SK-N-SH (cell line): ENCODE results near the gene RAD51B. TPM values are rescaled to one million over a fixed set of nuclear protein-coding genes. Genes with fewer than 3 reads are reported as not detected.

Source experiments
- CTCF ChIA-PET: fragments of 300-600, 350-600 bp; formaldehyde crosslinking; extraction: SDS; loops from one replicate; lab custom pipeline; 2021; lab: Yijun Ruan, JAX
- POLR2A ChIA-PET: fragments of 350-600 bp; sonication (Branson Sonifier 250); formaldehyde crosslinking; extraction: SDS; loops from one replicate; lab custom pipeline; 2020; ENCODE audit warnings: antibody characterized with exemption, inconsistent platforms; lab: Yijun Ruan, JAX
- DNase-seq: peaks from one replicate; pipeline ENCODE4 v3.0.0; 2012
- H2AFZ ChIP-seq: fragments of 200-600 bp; sonication (generic); 2 replicates; pipeline ENCODE4 v1.8.1; 2016; ENCODE audit warnings: antibody characterized with exemption, mild to moderate bottlenecking, low read depth
- H3F3A ChIP-seq: fragments of 200-600 bp; sonication (generic); replicated peaks from 2 replicates; pipeline ENCODE3; 2016; ENCODE audit warnings: antibody characterized with exemption, mild to moderate bottlenecking; ENCODE audit not compliant: insufficient read depth
- H3K27ac ChIP-seq, 2 experiments: fragments of 200-500 bp in 1 of 2; fragments of 200-600 bp in 1 of 2; sonication (Bioruptor generic) in 1 of 2; sonication (generic), shearing (Covaris generic) in 1 of 2; 2 replicates each; pipeline versions ENCODE4 v1.5.1 to v1.6.1; 2014 to 2016; ENCODE audit warnings: low read depth in 2 of 2, inconsistent platforms in 1 of 2, low read length in 1 of 2, mild to moderate bottlenecking in 1 of 2, mixed read lengths in 1 of 2
- H3K27me3 ChIP-seq: fragments of 200-600 bp; sonication (generic), shearing (Covaris generic); 2 replicates; pipeline ENCODE4 v1.6.1; 2016; ENCODE audit warnings: mixed run types; ENCODE audit not compliant: insufficient read depth
- H3K36me3 ChIP-seq, 2 experiments: fragments of 200-500 bp in 1 of 2; fragments of 200-600 bp in 1 of 2; sonication (Bioruptor generic) in 1 of 2; sonication (generic) in 1 of 2; replicated peaks in 1 of 2; 2 replicates each; pipeline versions ENCODE3 to v1.5.1; 2014 to 2016; ENCODE audit warnings: low read length in 1 of 2, mild to moderate bottlenecking in 1 of 2; ENCODE audit not compliant: insufficient read depth in 2 of 2, control insufficient read depth in 1 of 2
- H3K4me1 ChIP-seq, 2 experiments: fragments of 200-500 bp in 1 of 2; fragments of 200-600 bp in 1 of 2; sonication (Bioruptor generic) in 1 of 2; sonication (generic), shearing (Covaris generic) in 1 of 2; 2 replicates each; pipeline versions ENCODE4 v1.5.1 to v1.6.1; 2014 to 2016; ENCODE audit warnings: low read depth in 1 of 2, low read length in 1 of 2, mixed run types in 1 of 2; ENCODE audit not compliant: insufficient read depth in 2 of 2, control insufficient read depth in 1 of 2
- H3K4me2 ChIP-seq: fragments of 200-600 bp; sonication (generic), shearing (Covaris generic); 2 replicates; pipeline ENCODE4 v1.6.1; 2017; ENCODE audit warnings: mixed run types
- H3K4me3 ChIP-seq, 2 experiments: fragments of 200-500 bp in 1 of 2; fragments of 200-600 bp in 1 of 2; sonication (Bioruptor generic) in 1 of 2; sonication (generic), shearing (Covaris generic) in 1 of 2; 2 replicates each; pipeline versions ENCODE4 v1.5.1 to v1.8.1; 2014 to 2016; ENCODE audit warnings: low read depth in 2 of 2, inconsistent platforms in 1 of 2, low read length in 1 of 2, mild to moderate bottlenecking in 1 of 2, mixed read lengths in 1 of 2, moderate library complexity in 1 of 2
- H3K79me2 ChIP-seq: fragments of 200-600 bp; sonication (generic); 2 replicates; pipeline ENCODE4 v1.8.1; 2017; ENCODE audit warnings: mild to moderate bottlenecking; ENCODE audit not compliant: insufficient read depth
- H3K9ac ChIP-seq: fragments of 200-600 bp; sonication (generic); 2 replicates; pipeline ENCODE4 v1.6.1; 2017; ENCODE audit warnings: mixed run types
- H3K9me2 ChIP-seq: fragments of 200-600 bp; sonication (generic); 2 replicates; pipeline ENCODE4 v1.6.1; 2017; ENCODE audit warnings: mixed run types
- H3K9me3 ChIP-seq: fragments of 200-600 bp; sonication (generic); 2 replicates; pipeline ENCODE4 v1.6.1; 2017; ENCODE audit warnings: mixed run types, mild to moderate bottlenecking, moderate library complexity
- H4K20me1 ChIP-seq: fragments of 200-600 bp; sonication (generic); 2 replicates; pipeline ENCODE4 v1.6.1; 2017; ENCODE audit warnings: mild to moderate bottlenecking, mixed run types; ENCODE audit not compliant: insufficient read depth
- CHD2 ChIP-seq: fragments of 150-350 bp; IDR thresholded peaks from 2 replicates; pipeline ENCODE4 v1.6.1; 2018; ENCODE audit warnings: low read length; ENCODE audit not compliant: partially characterized antibody
- EP300 ChIP-seq, 2 experiments: IDR thresholded peaks; 2 replicates each; pipeline versions ENCODE4 v1.4.0 to v1.6.1; 2012; ENCODE audit warnings: borderline replicate concordance in 1 of 2, low read depth in 1 of 2, low read length in 1 of 2
- FOXM1 ChIP-seq: IDR thresholded peaks from 2 replicates; pipeline ENCODE4 v1.4.0; 2012; ENCODE audit warnings: low read depth, mild to moderate bottlenecking
- GATA2 ChIP-seq: sonication (generic); formaldehyde crosslinking; IDR thresholded peaks from 2 replicates; pipeline ENCODE4 v1.5.0; 2020; ENCODE audit warnings: mild to moderate bottlenecking, missing genetic modification reagents
- MXI1 ChIP-seq: IDR thresholded peaks from 2 replicates; pipeline ENCODE4 v1.6.1; 2012; ENCODE audit warnings: mild to moderate bottlenecking, low read depth, low read length, improper control_type of control experiment
- NFIC ChIP-seq: IDR thresholded peaks from 2 replicates; pipeline ENCODE4 v1.4.0; 2012; ENCODE audit warnings: borderline replicate concordance
- POLR2AphosphoS5 ChIP-seq: IDR thresholded peaks from 2 replicates; pipeline ENCODE4 v1.6.1; 2012; ENCODE audit warnings: low read depth, low read length
- SMC3 ChIP-seq: IDR thresholded peaks from 2 replicates; pipeline ENCODE4 v1.6.1; 2012; ENCODE audit warnings: low read depth, low read length, improper control_type of control experiment
- TAF1 ChIP-seq: IDR thresholded peaks from 2 replicates; pipeline ENCODE4 v1.6.1; 2012; ENCODE audit warnings: low read depth, mild to moderate bottlenecking, low read length, moderate library complexity, borderline replicate concordance
- TEAD4 ChIP-seq: IDR thresholded peaks from 2 replicates; pipeline ENCODE4 v1.4.0; 2012; ENCODE audit warnings: mild to moderate bottlenecking, borderline replicate concordance; ENCODE audit not compliant: insufficient read depth
- YY1 ChIP-seq: IDR thresholded peaks from 2 replicates; pipeline ENCODE4 v1.4.0; 2012; ENCODE audit warnings: low read depth, mild to moderate bottlenecking
- WGBS: methylation state at CpG from one replicate; pipeline ENCODE4 v1.1.6; 2017; ENCODE audit warnings: low lambda C conversion rate; 5-methylcytosine and 5-hydroxymethylcytosine counted together
- polyA plus RNA-seq, 3 experiments: library from polyadenylated mRNA; depleted of rRNA; stranded (reverse); fragments of >200 nt; gene quantifications; 2 replicates each; pipeline ENCODE4 v1.2.3, GENCODE V29; 2012
- TF ChIP-seq, protein P1 (sequence below): fragments of 150-350 bp; IDR thresholded peaks from 2 replicates; pipeline ENCODE4 v1.6.1; 2017; ENCODE audit warnings: antibody characterized with exemption, low read length, low read depth, borderline replicate concordance
- TF ChIP-seq, protein P2 (sequence below): fragments of 200-600 bp; sonication (generic); IDR thresholded peaks from 2 replicates; pipeline ENCODE4 v1.6.1; 2017; ENCODE audit warnings: antibody characterized with exemption, mild to moderate bottlenecking, moderate library complexity
- TF ChIP-seq, protein P3 (sequence below): fragments of 150-350 bp; IDR thresholded peaks from 2 replicates; pipeline ENCODE4 v1.6.1; 2016; ENCODE audit warnings: mild to moderate bottlenecking, low read depth, low read length
- TF ChIP-seq, protein P4 (sequence below): IDR thresholded peaks from 2 replicates; pipeline ENCODE4 v1.6.1; 2012; ENCODE audit warnings: mild to moderate bottlenecking, low read depth, low read length, moderate library complexity

RAD51B gene
- polyA plus RNA-seq, 1 of the 3 experiments (the other 2 are of a cell fraction) = 6.0 TPM

DNA sequence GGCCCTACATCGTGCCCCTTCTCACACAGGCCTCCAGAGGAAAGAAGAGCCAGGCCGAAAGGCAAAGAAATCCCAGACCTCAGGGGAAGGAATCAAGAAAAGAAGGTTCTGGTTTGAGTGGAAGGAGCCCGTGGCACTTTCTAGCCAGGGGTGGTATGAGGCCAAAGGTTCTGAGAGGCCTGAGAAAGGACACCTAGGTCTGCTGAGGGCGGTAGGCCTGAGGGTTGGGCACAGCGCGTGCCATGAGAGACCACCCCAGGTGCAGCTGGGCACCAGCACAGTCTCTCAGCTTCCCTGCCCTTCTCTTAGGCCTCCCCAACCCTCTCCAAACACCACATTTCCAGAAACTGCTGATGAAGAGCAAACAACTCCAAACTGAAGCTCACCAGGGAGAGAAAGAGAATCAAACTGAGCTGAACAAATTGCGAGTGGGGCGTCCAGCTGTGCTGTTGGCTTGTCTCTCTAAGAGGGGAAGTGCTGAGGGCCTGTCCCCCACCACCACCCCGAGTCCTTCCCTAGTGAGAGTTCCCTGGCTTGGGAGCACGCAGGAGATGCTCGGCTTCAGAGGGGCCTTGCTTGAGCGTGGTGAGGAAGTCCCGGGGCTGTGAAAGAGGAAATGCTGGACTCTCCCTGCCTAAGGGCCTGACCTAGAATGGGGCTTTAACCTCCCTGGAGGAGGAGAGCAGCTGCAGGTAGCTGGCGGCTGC, 788.4 kb downstream of the RAD51B start:
- ChIA-PET CTCF (interaction anchor here (1.2 to 1.8 kb wide), 3 partner anchors 177 to 359 kb away, joined by 3 read pairs; no protein-coding TSS in a partner anchor), POLR2A (no interaction called here)
- H3K27ac ChIP-seq = no peak overlapping the region
- no peak overlapping the region for H3K4me3 ChIP-seq
- no peaks in the 10 kb centered on the region for H3K9me2 ChIP-seq
- H3K4me2 ChIP-seq = no peak overlapping the region
- no peak overlapping the region for H2AFZ ChIP-seq
- WGBS = 96% methylated on average over 14 of the region's 14 CpGs
- no peaks in the 10 kb centered on the region for H3K27me3 ChIP-seq
- H4K20me1 ChIP-seq = no peaks in the 10 kb centered on the region
- no peaks in the 10 kb centered on the region for H3K9me3 ChIP-seq
- H3K4me1 ChIP-seq = no peaks in the 10 kb centered on the region; a peak in 1 of 4 replicates
- H3K79me2 ChIP-seq = no peaks in the 10 kb centered on the region
- no peak overlapping the region for H3K9ac ChIP-seq
- no peak for DNase-seq
- no peaks in the 10 kb centered on the region for H3K36me3 ChIP-seq
- no peaks in the 10 kb centered on the region for H3F3A ChIP-seq
- no peak for TF ChIP-seq MXI1
- no peak for TF ChIP-seq FOXM1
- TF ChIP-seq, protein P1, sequence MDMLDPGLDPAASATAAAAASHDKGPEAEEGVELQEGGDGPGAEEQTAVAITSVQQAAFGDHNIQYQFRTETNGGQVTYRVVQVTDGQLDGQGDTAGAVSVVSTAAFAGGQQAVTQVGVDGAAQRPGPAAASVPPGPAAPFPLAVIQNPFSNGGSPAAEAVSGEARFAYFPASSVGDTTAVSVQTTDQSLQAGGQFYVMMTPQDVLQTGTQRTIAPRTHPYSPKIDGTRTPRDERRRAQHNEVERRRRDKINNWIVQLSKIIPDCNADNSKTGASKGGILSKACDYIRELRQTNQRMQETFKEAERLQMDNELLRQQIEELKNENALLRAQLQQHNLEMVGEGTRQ = no peak
- TF ChIP-seq CHD2 = no peak
- TF ChIP-seq, protein P2, sequence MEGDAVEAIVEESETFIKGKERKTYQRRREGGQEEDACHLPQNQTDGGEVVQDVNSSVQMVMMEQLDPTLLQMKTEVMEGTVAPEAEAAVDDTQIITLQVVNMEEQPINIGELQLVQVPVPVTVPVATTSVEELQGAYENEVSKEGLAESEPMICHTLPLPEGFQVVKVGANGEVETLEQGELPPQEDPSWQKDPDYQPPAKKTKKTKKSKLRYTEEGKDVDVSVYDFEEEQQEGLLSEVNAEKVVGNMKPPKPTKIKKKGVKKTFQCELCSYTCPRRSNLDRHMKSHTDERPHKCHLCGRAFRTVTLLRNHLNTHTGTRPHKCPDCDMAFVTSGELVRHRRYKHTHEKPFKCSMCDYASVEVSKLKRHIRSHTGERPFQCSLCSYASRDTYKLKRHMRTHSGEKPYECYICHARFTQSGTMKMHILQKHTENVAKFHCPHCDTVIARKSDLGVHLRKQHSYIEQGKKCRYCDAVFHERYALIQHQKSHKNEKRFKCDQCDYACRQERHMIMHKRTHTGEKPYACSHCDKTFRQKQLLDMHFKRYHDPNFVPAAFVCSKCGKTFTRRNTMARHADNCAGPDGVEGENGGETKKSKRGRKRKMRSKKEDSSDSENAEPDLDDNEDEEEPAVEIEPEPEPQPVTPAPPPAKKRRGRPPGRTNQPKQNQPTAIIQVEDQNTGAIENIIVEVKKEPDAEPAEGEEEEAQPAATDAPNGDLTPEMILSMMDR = no peak
- TF ChIP-seq EP300 (IDR thresholded peaks at IDR 0.05; ENCODE audit: borderline replicate concordance in 1 of 2, low read depth in 1 of 2, low read length in 1 of 2) = no peak
- no peak for TF ChIP-seq SMC3
- TF ChIP-seq TEAD4 = no peak
- TF ChIP-seq POLR2AphosphoS5 = no peak
- TF ChIP-seq TAF1 = no peak
- TF ChIP-seq, protein P3, sequence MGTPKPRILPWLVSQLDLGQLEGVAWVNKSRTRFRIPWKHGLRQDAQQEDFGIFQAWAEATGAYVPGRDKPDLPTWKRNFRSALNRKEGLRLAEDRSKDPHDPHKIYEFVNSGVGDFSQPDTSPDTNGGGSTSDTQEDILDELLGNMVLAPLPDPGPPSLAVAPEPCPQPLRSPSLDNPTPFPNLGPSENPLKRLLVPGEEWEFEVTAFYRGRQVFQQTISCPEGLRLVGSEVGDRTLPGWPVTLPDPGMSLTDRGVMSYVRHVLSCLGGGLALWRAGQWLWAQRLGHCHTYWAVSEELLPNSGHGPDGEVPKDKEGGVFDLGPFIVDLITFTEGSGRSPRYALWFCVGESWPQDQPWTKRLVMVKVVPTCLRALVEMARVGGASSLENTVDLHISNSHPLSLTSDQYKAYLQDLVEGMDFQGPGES = no peak
- TF ChIP-seq, protein P4, sequence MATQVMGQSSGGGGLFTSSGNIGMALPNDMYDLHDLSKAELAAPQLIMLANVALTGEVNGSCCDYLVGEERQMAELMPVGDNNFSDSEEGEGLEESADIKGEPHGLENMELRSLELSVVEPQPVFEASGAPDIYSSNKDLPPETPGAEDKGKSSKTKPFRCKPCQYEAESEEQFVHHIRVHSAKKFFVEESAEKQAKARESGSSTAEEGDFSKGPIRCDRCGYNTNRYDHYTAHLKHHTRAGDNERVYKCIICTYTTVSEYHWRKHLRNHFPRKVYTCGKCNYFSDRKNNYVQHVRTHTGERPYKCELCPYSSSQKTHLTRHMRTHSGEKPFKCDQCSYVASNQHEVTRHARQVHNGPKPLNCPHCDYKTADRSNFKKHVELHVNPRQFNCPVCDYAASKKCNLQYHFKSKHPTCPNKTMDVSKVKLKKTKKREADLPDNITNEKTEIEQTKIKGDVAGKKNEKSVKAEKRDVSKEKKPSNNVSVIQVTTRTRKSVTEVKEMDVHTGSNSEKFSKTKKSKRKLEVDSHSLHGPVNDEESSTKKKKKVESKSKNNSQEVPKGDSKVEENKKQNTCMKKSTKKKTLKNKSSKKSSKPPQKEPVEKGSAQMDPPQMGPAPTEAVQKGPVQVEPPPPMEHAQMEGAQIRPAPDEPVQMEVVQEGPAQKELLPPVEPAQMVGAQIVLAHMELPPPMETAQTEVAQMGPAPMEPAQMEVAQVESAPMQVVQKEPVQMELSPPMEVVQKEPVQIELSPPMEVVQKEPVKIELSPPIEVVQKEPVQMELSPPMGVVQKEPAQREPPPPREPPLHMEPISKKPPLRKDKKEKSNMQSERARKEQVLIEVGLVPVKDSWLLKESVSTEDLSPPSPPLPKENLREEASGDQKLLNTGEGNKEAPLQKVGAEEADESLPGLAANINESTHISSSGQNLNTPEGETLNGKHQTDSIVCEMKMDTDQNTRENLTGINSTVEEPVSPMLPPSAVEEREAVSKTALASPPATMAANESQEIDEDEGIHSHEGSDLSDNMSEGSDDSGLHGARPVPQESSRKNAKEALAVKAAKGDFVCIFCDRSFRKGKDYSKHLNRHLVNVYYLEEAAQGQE = no peak
- TF ChIP-seq YY1 = no peak
- TF ChIP-seq NFIC = no peak
- TF ChIP-seq GATA2 (CRISPR knock-in tag) = no peak
